Measurements from ENCODE around the gene CAMKMT.

Gene CAMKMT

DNA sequence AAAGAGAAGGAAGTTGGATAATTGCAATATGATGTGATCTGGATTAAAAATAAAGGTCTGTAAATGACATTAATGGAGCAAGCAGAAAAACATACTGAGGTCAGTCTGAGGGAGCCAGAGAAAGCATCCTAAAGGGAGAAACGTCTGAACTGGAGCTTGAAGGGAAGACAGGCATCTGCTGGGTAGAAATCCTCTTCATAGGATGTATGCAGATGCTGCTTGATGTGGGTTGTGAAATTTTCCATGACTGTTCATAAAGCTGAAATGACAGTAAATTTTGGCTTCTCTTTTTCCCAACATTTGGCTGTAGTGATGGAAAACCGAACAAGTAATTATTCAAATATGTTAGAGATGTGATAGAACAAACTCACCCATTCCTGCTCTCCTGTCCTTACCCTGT is 287.6 kb downstream of the CAMKMT start:
- H3K27ac ChIP-seq: no peak overlapping the region
- TF ChIP-seq, protein P1, sequence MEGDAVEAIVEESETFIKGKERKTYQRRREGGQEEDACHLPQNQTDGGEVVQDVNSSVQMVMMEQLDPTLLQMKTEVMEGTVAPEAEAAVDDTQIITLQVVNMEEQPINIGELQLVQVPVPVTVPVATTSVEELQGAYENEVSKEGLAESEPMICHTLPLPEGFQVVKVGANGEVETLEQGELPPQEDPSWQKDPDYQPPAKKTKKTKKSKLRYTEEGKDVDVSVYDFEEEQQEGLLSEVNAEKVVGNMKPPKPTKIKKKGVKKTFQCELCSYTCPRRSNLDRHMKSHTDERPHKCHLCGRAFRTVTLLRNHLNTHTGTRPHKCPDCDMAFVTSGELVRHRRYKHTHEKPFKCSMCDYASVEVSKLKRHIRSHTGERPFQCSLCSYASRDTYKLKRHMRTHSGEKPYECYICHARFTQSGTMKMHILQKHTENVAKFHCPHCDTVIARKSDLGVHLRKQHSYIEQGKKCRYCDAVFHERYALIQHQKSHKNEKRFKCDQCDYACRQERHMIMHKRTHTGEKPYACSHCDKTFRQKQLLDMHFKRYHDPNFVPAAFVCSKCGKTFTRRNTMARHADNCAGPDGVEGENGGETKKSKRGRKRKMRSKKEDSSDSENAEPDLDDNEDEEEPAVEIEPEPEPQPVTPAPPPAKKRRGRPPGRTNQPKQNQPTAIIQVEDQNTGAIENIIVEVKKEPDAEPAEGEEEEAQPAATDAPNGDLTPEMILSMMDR (conservative IDR thresholded peaks at IDR 0.05; ENCODE audit: low read depth): no peak
- DNase-seq (ENCODE audit: low spot score): no peak
- CTCF ChIA-PET: no interaction called here
- POLR2A ChIA-PET (ENCODE audit: low non-redundant PET): no interaction called here

DNA sequence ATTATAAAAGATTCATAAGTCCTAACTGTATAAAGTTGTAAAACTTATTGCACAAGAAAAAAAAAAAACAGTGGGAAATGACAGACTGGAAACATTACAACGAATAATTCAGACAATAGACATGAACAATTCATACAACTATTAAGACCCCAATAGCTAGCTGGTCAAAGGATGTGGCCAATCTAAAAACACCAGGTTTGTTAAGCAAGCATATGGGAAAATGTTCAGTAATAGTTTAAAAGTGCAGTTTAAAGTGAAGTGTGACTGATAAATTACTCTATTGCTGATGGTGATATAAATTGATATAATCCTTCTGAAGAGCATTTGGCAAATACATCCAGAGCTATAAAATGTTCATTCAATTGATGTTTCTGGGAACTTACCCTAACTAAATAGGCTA is 289.0 kb downstream of the CAMKMT start:
- POLR2A ChIA-PET (ENCODE audit: low non-redundant PET): no interaction called here
- CTCF ChIA-PET: interaction anchor here (1.5 kb wide), 1 partner anchor 171 kb away, joined by 8 read pairs; no protein-coding TSS in a partner anchor
- no peak overlapping the region for H3K27ac ChIP-seq
- DNase-seq (ENCODE audit: low spot score): no peak
- TF ChIP-seq, protein P1 (conservative IDR thresholded peaks at IDR 0.05; ENCODE audit: low read depth): no peak

DNA sequence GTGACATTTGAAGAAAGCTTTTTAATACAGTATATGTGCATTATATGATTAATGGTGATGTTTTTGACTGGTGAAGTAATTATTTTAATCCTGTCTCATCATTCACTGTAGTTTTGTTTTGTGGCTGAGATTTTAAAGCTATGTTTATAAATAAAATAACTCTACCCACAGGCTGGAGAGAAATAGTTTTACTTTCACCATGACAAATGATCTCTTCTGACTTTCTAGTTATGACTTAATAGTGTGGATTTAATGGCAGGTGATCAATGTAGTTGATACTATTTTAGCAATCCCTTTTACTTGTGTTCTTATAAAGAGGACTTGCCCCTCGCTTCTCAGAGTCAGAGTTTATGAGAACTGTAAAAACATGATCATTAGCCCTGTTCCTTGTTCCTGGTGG is 290.2 kb downstream of the CAMKMT start:
- POLR2A ChIA-PET (ENCODE audit: low non-redundant PET): no interaction called here
- no peak overlapping the region for H3K27ac ChIP-seq
- no peak for DNase-seq (ENCODE audit: low spot score)
- TF ChIP-seq, protein P1 (conservative IDR thresholded peaks at IDR 0.05; ENCODE audit: low read depth): no peak
- CTCF ChIA-PET: interaction anchor here (1.5 kb wide), 1 partner anchor 173 kb away, joined by 8 read pairs; no protein-coding TSS in a partner anchor

DNA sequence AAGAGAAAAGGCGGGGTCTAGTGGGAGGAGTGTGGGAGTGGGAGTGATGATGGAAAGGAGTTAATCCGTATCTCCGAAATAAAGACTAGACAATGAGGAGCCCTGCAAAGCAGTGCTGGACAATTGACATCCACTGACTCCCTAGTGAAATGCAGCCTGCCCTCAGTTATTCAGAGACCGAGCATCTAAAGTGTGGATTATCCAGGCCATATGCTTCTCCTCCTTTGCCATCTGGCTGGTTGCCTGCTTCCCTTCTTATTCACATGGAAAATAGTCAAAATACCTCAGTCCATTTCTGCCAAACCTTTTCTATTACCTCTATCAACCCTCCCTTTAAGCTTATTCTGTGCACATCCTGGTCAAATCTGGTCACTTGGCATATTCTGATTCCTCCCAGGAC is 291.0 kb downstream of the CAMKMT start:
- CTCF ChIA-PET: no interaction called here
- no peak for DNase-seq (ENCODE audit: low spot score)
- POLR2A ChIA-PET (ENCODE audit: low non-redundant PET): no interaction called here
- TF ChIP-seq, protein P1 (conservative IDR thresholded peaks at IDR 0.05; ENCODE audit: low read depth): no peak
- H3K27ac ChIP-seq: no peak overlapping the region

DNA sequence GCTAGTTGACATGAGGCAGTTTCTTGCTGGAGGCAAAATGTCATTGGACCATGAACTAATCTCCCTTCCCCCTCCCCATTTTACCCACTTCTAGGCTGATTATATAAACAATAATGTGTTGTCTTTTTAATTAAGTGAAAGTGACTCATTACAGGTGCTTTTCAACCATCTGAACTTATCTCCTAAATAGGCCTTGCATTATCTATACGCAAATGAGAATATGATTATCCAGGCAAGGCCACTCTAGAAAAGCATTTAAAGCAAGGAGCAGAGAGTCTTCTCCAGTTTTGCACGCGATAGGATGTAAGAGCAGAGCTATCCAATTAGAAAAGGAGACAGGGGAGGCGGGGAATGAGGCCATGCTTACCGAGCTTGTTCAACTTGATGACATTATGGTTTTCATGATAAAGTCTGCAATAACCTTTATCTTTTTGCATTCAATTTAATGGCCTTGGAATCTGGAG is 293.7 kb downstream of the CAMKMT start:
- no peak overlapping the region for H3K27ac ChIP-seq
- ChIA-PET POLR2A (ENCODE audit: low non-redundant PET) (no interaction called here), CTCF (no interaction called here)
- DNase-seq (ENCODE audit: low spot score): no peak
- TF ChIP-seq, protein P1 (conservative IDR thresholded peaks at IDR 0.05; ENCODE audit: low read depth): no peak

DNA sequence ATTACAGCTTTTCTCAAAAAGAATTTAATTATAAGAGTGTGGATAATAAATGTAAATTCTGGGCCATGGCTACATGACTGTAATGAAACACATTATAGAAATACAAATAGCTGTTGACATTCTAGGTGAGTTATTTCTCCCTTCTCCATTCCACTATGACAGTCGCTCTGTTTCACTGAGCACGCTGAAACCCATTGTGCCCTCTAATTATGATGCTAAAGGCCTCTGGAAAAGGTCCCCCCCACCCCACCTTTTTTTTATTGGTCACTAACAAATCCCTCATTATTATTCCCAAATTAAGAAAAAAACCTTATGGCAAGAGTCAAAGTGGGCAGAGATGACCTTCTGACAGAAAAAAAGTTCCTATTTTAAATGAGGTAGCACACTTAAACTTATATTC is 294.7 kb downstream of the CAMKMT start:
- ChIA-PET CTCF (no interaction called here), POLR2A (ENCODE audit: low non-redundant PET) (no interaction called here)
- TF ChIP-seq, protein P1 (conservative IDR thresholded peaks at IDR 0.05; ENCODE audit: low read depth): no peak
- DNase-seq (ENCODE audit: low spot score): no peak
- H3K27ac ChIP-seq: no peak overlapping the region

All from RWPE1 (cell line).